ENCODE results near the gene GPSM3. TPM values are rescaled to one million over a fixed set of nuclear protein-coding genes. Genes with fewer than 3 reads are reported as not detected.

GPSM3 gene
- total and polyA plus RNA-seq, 2 of the 13 experiments (the other 11 are each of a cell fraction or from before 2014, with no cell fraction given) = 0.18 to 6.2 TPM

- TF ChIP-seq UBTF (CRISPR knock-in tag; IDR thresholded peaks at IDR 0.05) = no peak; the same call in 1 of the 2 replicates
- TF ChIP-seq, protein P1, sequence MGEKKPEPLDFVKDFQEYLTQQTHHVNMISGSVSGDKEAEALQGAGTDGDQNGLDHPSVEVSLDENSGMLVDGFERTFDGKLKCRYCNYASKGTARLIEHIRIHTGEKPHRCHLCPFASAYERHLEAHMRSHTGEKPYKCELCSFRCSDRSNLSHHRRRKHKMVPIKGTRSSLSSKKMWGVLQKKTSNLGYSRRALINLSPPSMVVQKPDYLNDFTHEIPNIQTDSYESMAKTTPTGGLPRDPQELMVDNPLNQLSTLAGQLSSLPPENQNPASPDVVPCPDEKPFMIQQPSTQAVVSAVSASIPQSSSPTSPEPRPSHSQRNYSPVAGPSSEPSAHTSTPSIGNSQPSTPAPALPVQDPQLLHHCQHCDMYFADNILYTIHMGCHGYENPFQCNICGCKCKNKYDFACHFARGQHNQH (CRISPR knock-in tag; IDR thresholded peaks at IDR 0.05) = peak; percentile 60; the same call in 1 of the 2 replicates
- TF ChIP-seq ZNF124 (CRISPR knock-in tag; IDR thresholded peaks at IDR 0.05) = peak; percentile 22; the same call in 1 of the 2 replicates
- TF ChIP-seq GATAD2A (CRISPR knock-in tag; IDR thresholded peaks at IDR 0.05) = peak; percentile 76
- peak; percentile 87 for TF ChIP-seq NAIF1 (CRISPR knock-in tag; IDR thresholded peaks at IDR 0.05; ENCODE audit: borderline replicate concordance)
- no peak for TF ChIP-seq EHMT2 (IDR thresholded peaks at IDR 0.05; ENCODE audit: borderline replicate concordance, low read depth, low read length)
- TF ChIP-seq, protein P2, sequence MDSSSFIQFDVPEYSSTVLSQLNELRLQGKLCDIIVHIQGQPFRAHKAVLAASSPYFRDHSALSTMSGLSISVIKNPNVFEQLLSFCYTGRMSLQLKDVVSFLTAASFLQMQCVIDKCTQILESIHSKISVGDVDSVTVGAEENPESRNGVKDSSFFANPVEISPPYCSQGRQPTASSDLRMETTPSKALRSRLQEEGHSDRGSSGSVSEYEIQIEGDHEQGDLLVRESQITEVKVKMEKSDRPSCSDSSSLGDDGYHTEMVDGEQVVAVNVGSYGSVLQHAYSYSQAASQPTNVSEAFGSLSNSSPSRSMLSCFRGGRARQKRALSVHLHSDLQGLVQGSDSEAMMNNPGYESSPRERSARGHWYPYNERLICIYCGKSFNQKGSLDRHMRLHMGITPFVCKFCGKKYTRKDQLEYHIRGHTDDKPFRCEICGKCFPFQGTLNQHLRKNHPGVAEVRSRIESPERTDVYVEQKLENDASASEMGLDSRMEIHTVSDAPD (CRISPR knock-in tag; IDR thresholded peaks at IDR 0.05) = 0 out of 2 replicates have a peak, but pooled peaks have one; percentile 50
- TF ChIP-seq ZNF335 (CRISPR knock-in tag; IDR thresholded peaks at IDR 0.05) = peak; percentile 93
- 0 out of 2 replicates have a peak, but pooled peaks have one; percentile 65 for TF ChIP-seq ZNF775 (CRISPR knock-in tag; IDR thresholded peaks at IDR 0.05; ENCODE audit: borderline replicate concordance)
- no peak; the same call in 1 of the 2 replicates for TF ChIP-seq KAT7 (CRISPR knock-in tag; IDR thresholded peaks at IDR 0.05; ENCODE audit: borderline replicate concordance)
- peak; percentile 61; the same call in 1 of the 2 replicates for TF ChIP-seq ZNF746 (CRISPR knock-in tag; IDR thresholded peaks at IDR 0.05)
- TF ChIP-seq ZNF652 (CRISPR knock-in tag; IDR thresholded peaks at IDR 0.05; ENCODE audit: borderline replicate concordance, low read depth) = no peak
- peak; percentile 55; the same call in 1 of the 2 replicates for TF ChIP-seq SRF (IDR thresholded peaks at IDR 0.05; ENCODE audit: low read depth, low read length)
- TF ChIP-seq MTF1 (CRISPR knock-in tag; IDR thresholded peaks at IDR 0.05) = peak; percentile 83; the same call in 1 of the 2 replicates
- peak; percentile 57; the same call in 1 of the 2 replicates for TF ChIP-seq HNF4G (IDR thresholded peaks at IDR 0.05; ENCODE audit: borderline replicate concordance, low read depth, low read length)
- TF ChIP-seq HNF4G (CRISPR knock-in tag; IDR thresholded peaks at IDR 0.05; ENCODE audit: borderline replicate concordance, low read depth) = peak; percentile 26; the same call in 1 of the 2 replicates
- no peak for TF ChIP-seq ZNF530 (CRISPR knock-in tag; IDR thresholded peaks at IDR 0.05; ENCODE audit: low read depth)
- TF ChIP-seq ZNF687 (CRISPR knock-in tag; IDR thresholded peaks at IDR 0.05) = peak; percentile 90
- TF ChIP-seq ZMYM4 (CRISPR knock-in tag; IDR thresholded peaks at IDR 0.05) = peak; percentile 70
These were observed 38.6 kb downstream of the GPSM3 start, which contains the start of gene PPT2 (continued) for GRCh38 chr6:32153564-32154513.
